ENCODE results near the gene NCOA5.
"Not testable (repeated sequence)": the region's sequence is repeated elsewhere in the genome, so short reads cannot be mapped to it uniquely, and the experiment has no call there.

NCOA5 gene

GRCh38 chr20:46120136-46120535, 30.4 kb upstream of the NCOA5 start:
- DNase-seq (ENCODE audit: low spot score): no peak

GRCh38 chr20:46119547-46119946, 29.8 kb upstream of the NCOA5 start:
- no peak for DNase-seq (ENCODE audit: low spot score)

GRCh38 chr20:46119028-46119546, 29.3 kb upstream of the NCOA5 start:
- no peak for DNase-seq (ENCODE audit: low spot score)

- DNase-seq (ENCODE audit: low spot score): no peak
Observed at GRCh38 chr20:46118481-46119020, 28.8 kb upstream of the NCOA5 start.

- DNase-seq (ENCODE audit: low spot score): peak; percentile 65
Observed at GRCh38 chr20:46117704-46118467, 28.1 kb upstream of the NCOA5 start, which contains the start of gene CD40. Gene CD40, plus strand, starts transcription at chr20:46118314. Its CDS starts 30 bp downstream, at chr20:46118344.

- DNase-seq (ENCODE audit: low spot score): no peak
Observed at GRCh38 chr20:46114449-46114848, 24.7 kb upstream of the NCOA5 start.

- DNase-seq (ENCODE audit: low spot score): no peak
Observed at GRCh38 chr20:46113113-46113470, 23.3 kb upstream of the NCOA5 start.

- no peak for DNase-seq (ENCODE audit: low spot score)
Observed at GRCh38 chr20:46112430-46113112, 22.8 kb upstream of the NCOA5 start.

GRCh38 chr20:46111836-46112212, 22.1 kb upstream of the NCOA5 start:
- DNase-seq (ENCODE audit: low spot score): no peak

GRCh38 chr20:46111028-46111835, 21.5 kb upstream of the NCOA5 start:
- DNase-seq (ENCODE audit: low spot score): peak; percentile 61

GRCh38 chr20:46108976-46109375, 19.2 kb upstream of the NCOA5 start:
- DNase-seq (ENCODE audit: low spot score): no peak

- DNase-seq (ENCODE audit: low spot score): peak; percentile 32
Observed at GRCh38 chr20:46108435-46108841, 18.7 kb upstream of the NCOA5 start.

GRCh38 chr20:46107061-46107460, 17.3 kb upstream of the NCOA5 start:
- DNase-seq (ENCODE audit: low spot score): no peak

GRCh38 chr20:46104262-46104661, 14.5 kb upstream of the NCOA5 start:
- no peak for DNase-seq (ENCODE audit: low spot score)

- DNase-seq (ENCODE audit: low spot score): no peak
Observed at GRCh38 chr20:46102940-46103339, 13.2 kb upstream of the NCOA5 start.

- no peak for DNase-seq (ENCODE audit: low spot score)
Observed at GRCh38 chr20:46101957-46102356, 12.2 kb upstream of the NCOA5 start.

- no peak for DNase-seq (ENCODE audit: low spot score)
Observed at GRCh38 chr20:46100988-46101387, 11.2 kb upstream of the NCOA5 start.

- not testable (repeated sequence) for DNase-seq (ENCODE audit: low spot score)
Observed at GRCh38 chr20:46100444-46100843, 10.7 kb upstream of the NCOA5 start.

GRCh38 chr20:46099491-46100287, 9.9 kb upstream of the NCOA5 start:
- no peak for DNase-seq (ENCODE audit: low spot score)

GRCh38 chr20:46093531-46093930, 3.8 kb upstream of the NCOA5 start:
- DNase-seq (ENCODE audit: low spot score): no peak
